Immature natural killer cell (primary cell): Measurements from ENCODE around the gene MRPS33. TPM values are rescaled to one million over a fixed set of nuclear protein-coding genes. Genes with fewer than 3 reads are reported as not detected.
"Not testable (repeated sequence)": the region's sequence is repeated elsewhere in the genome, so short reads cannot be mapped to it uniquely, and the experiment has no call there.

Experiments
- DNase-seq, 3 donors: peaks; one replicate each; pipeline ENCODE4 v3.0.0; 2022; ENCODE audit warnings: mixed read lengths in 1 of 3
- H3K27ac Mint-ChIP-seq, 6 donors: one replicate each; pipeline ENCODE4 v1.8.0; 2020; ENCODE audit warnings: mixed read lengths in 6 of 6, mild to moderate bottlenecking in 5 of 6, inconsistent platforms in 4 of 6, moderate library complexity in 3 of 6
- H3K27me3 Mint-ChIP-seq, 3 donors: one replicate each; pipeline ENCODE4 v1.8.0; 2020 to 2021; ENCODE audit warnings: low read depth in 3 of 3, mild to moderate bottlenecking in 3 of 3, mixed read lengths in 3 of 3, moderate library complexity in 3 of 3, inconsistent platforms in 1 of 3
- H3K36me3 Mint-ChIP-seq, 3 donors: one replicate each; pipeline ENCODE4 v1.8.0; 2020; ENCODE audit warnings: mixed read lengths in 3 of 3, inconsistent platforms in 2 of 3, mild to moderate bottlenecking in 2 of 3
- H3K4me1 Mint-ChIP-seq, 2 donors: one replicate each; pipeline ENCODE4 v1.8.0; 2020; ENCODE audit warnings: inconsistent platforms in 2 of 2, mild to moderate bottlenecking in 2 of 2, mixed read lengths in 2 of 2, moderate library complexity in 1 of 2
- H3K4me3 Mint-ChIP-seq, 5 donors: one replicate each; pipeline ENCODE4 v1.8.0; 2020; ENCODE audit warnings: mild to moderate bottlenecking in 5 of 5, mixed read lengths in 5 of 5, inconsistent platforms in 3 of 5, moderate library complexity in 3 of 5
- H3K9me3 Mint-ChIP-seq, 6 donors: one replicate each; pipeline ENCODE4 v1.8.0; 2020; ENCODE audit warnings: mild to moderate bottlenecking in 6 of 6, mixed read lengths in 6 of 6, inconsistent platforms in 4 of 6, moderate library complexity in 3 of 6
- polyA plus RNA-seq, 3 donors: library from polyadenylated mRNA; unstranded; fragments of 300-500 nt; fragmentation: Illumina TruSeq; gene quantifications; one replicate each; pipeline ENCODE4 v1.2.3, GENCODE V29; 2021

The MRPS33 gene
- polyA plus RNA-seq, 3 donors from 2014 or later: 28.9 to 51.3 (median 46.9) TPM

GRCh38 chr7:140956997-140957396 is 57.8 kb downstream of the MRPS33 start:
- not testable (repeated sequence) for H3K9me3 Mint-ChIP-seq, H3K4me3 Mint-ChIP-seq, H3K27ac Mint-ChIP-seq, H3K36me3 Mint-ChIP-seq, H3K4me1 Mint-ChIP-seq, H3K27me3 Mint-ChIP-seq, DNase-seq

Other genes with a start within 250 kb of the MRPS33 start
- gene BRAF, start 90.0 kb downstream of the MRPS33 start, polyA plus RNA-seq: 10 to 100 TPM in 1 of 3 donors, 1 to 10 TPM in 2; 4.9 to 13.2 (median 5.4) TPM
- not detected for gene TMEM178B, start 59.1 kb upstream of the MRPS33 start, polyA plus RNA-seq